ENCODE data around the gene ATP9A. TPM values are rescaled to one million over a fixed set of nuclear protein-coding genes. Genes with fewer than 3 reads are reported as not detected.
"Not testable (repeated sequence)": the region's sequence is repeated elsewhere in the genome, so short reads cannot be mapped to it uniquely, and the experiment has no call there.

ATP9A gene
- total and polyA plus RNA-seq, 10 of the 15 experiments (the other 5 are each of a cell fraction or from before 2014, with no cell fraction given): 0.03 to 0.81 (median 0.14) TPM

DNA sequence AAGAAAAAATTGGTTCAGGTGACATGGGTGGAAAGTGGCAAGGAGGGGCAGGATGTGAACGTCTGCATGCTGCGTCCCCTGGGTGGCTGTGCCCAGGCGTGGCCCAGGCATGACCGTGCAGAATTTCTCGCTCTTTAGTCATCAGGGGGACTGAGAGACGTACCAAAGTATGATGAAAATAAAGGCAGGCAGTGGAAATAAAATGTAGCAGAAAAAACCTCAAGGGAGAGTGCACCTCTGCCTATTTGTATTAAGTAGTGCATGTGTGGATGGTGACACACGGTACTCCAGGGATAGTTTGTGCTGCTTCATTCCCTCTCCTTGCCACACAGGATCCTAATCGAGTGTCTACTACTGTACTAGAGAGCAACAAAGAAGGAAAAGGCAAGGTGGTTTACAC is 81.1 kb downstream of the ATP9A start (continued):
- TF ChIP-seq, protein P1, sequence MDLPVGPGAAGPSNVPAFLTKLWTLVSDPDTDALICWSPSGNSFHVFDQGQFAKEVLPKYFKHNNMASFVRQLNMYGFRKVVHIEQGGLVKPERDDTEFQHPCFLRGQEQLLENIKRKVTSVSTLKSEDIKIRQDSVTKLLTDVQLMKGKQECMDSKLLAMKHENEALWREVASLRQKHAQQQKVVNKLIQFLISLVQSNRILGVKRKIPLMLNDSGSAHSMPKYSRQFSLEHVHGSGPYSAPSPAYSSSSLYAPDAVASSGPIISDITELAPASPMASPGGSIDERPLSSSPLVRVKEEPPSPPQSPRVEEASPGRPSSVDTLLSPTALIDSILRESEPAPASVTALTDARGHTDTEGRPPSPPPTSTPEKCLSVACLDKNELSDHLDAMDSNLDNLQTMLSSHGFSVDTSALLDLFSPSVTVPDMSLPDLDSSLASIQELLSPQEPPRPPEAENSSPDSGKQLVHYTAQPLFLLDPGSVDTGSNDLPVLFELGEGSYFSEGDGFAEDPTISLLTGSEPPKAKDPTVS (IDR thresholded peaks at IDR 0.05; ENCODE audit: low read depth, low read length): no peak

DNA sequence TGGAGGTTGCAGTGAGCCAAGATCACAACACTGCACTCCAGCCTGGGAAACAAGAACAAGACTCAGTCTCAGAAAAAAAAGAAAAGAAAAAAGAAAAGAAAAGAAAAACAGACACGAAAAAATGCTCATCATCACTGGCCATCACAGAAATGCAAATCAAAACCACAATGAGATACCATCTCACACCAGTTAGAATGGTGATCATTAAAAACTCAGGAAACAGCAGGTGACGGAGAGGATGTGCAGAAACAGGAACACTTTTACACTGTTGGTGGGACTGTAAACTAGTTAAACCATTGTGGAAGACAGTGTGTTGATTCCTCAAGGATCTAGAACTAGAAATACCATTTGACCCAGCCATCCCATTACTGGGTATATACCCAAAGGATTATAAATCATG is 82.7 kb downstream of the ATP9A start:
- H4K20me1 ChIP-seq (ENCODE audit: control insufficient read depth, insufficient read depth); BruUV-seq (replicated peaks); H3K36me3 ChIP-seq (ENCODE audit: control insufficient read depth in 2 of 2, insufficient read depth in 2 of 2, low read length in 1 of 2); ATAC-seq; FAIRE-seq; RAD21 ChIA-PET (ENCODE audit: unreplicated experiment); H3K27me3 ChIP-seq (replicated peaks in 1 of 2; ENCODE audit: control insufficient read depth in 2 of 2, insufficient read depth in 2 of 2, low read length in 1 of 2); H3K4me2 ChIP-seq (ENCODE audit: control insufficient read depth, insufficient read depth); H3K4me3 ChIP-seq; H3K4me1 ChIP-seq (ENCODE audit: control insufficient read depth, insufficient read depth, low read length); intact Hi-C loops (cut with micrococcal nuclease; ENCODE audit: unreplicated experiment); POLR2A ChIA-PET; H3K27ac ChIP-seq (ENCODE audit: control insufficient read depth, insufficient read depth); SMC1A ChIA-PET (ENCODE audit: uncharacterized antibody, unreplicated experiment); DNase-seq (ENCODE audit: low read depth, low spot score); H3K9me3 ChIP-seq (replicated peaks; ENCODE audit: control insufficient read depth, insufficient read depth, low read length); H3K79me2 ChIP-seq (ENCODE audit: control insufficient read depth, insufficient read depth, low read length); H2AFZ ChIP-seq (ENCODE audit: control insufficient read depth, low read depth, low read length); H3K9ac ChIP-seq (ENCODE audit: control insufficient read depth, insufficient read depth, low read length); in situ Hi-C loops (cut with MboI); CTCF ChIA-PET: not testable (repeated sequence)
- 49% methylated on average over 2 of the region's 2 CpGs for WGBS (ENCODE audit: insufficient coverage, insufficient replicate concordance, low lambda C conversion rate, missing lambda C conversion rate)

DNA sequence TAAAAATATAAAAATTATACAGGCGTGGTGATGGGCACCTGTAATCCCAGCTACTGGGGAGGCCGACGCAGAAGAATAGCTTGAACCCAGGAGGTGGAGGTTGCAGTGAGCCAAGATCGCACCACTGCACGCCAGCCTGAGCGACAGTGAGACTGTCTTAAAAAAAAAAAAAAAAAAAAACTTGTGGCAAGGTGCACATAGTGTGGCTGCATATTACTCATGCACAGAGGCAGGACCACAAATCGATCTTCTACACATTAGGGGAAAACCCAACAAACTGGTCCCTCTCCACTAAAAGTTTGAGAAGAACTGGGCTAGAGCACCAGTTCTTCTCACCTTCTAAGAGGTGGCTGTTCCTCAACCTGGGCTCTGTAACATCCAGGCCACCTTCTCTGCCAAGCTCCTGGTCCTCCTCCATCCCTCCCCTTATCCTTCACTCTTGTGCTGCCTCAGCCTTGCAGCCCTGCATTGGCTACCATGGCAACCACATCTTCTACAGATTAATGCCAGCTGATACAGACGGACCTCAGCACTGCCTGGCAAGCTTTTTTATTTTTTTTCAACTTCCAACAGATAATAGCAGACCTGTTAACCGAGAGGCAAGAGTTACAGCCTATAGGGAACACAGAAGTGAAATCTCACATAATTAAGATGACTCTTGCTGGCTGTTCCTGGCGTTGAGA is 88.0 kb downstream of the ATP9A start:
- RAD21 ChIA-PET (ENCODE audit: unreplicated experiment): no interaction called here
- H3K27ac ChIP-seq (ENCODE audit: control insufficient read depth, insufficient read depth): no peak overlapping the region
- FAIRE-seq (no peak), ATAC-seq (no peak), DNase-seq (ENCODE audit: low read depth, low spot score) (no peak)
- no peaks in the 10 kb centered on the region for H3K36me3 ChIP-seq (ENCODE audit: control insufficient read depth in 2 of 2, insufficient read depth in 2 of 2, low read length in 1 of 2)
- H3K9ac ChIP-seq (ENCODE audit: control insufficient read depth, insufficient read depth, low read length): no peak overlapping the region
- CTCF ChIA-PET: interaction anchor here (0.6 kb wide), 1 partner anchor 470 kb away, joined by 3 read pairs; no protein-coding TSS in a partner anchor
- no peaks in the 10 kb centered on the region for H4K20me1 ChIP-seq (ENCODE audit: control insufficient read depth, insufficient read depth)
- H3K79me2 ChIP-seq (ENCODE audit: control insufficient read depth, insufficient read depth, low read length): no peaks in the 10 kb centered on the region
- SMC1A ChIA-PET (ENCODE audit: uncharacterized antibody, unreplicated experiment): no interaction called here
- intact Hi-C loops (cut with micrococcal nuclease; ENCODE audit: unreplicated experiment) (no loop called here), in situ Hi-C loops (cut with MboI) (no loop called here)
- BruUV-seq (replicated peaks): no TSS peak
- 27% methylated on average over 9 of the region's 10 CpGs for WGBS (ENCODE audit: insufficient coverage, insufficient replicate concordance, low lambda C conversion rate, missing lambda C conversion rate)
- H3K4me2 ChIP-seq (ENCODE audit: control insufficient read depth, insufficient read depth): no peak overlapping the region
- no peaks in the 10 kb centered on the region for H3K4me1 ChIP-seq (ENCODE audit: control insufficient read depth, insufficient read depth, low read length)
- H3K9me3 ChIP-seq (replicated peaks; ENCODE audit: control insufficient read depth, insufficient read depth, low read length): no peaks in the 10 kb centered on the region
- H3K27me3 ChIP-seq (replicated peaks in 1 of 2; ENCODE audit: control insufficient read depth in 2 of 2, insufficient read depth in 2 of 2, low read length in 1 of 2): peaks cover 0 to 3% of the 10 kb centered on the region in 2 experiments; a peak in 1 of 4 replicates
- no peak overlapping the region for H3K4me3 ChIP-seq
- no peak overlapping the region for H2AFZ ChIP-seq (ENCODE audit: control insufficient read depth, low read depth, low read length)
- POLR2A ChIA-PET: interaction anchor here (0.6 kb wide), 1 partner anchor 13 kb away, joined by 6 read pairs; no protein-coding TSS in a partner anchor
- TF ChIP-seq JUNB (IDR thresholded peaks at IDR 0.05): no peak
- TF ChIP-seq BMI1 (IDR thresholded peaks at IDR 0.05; ENCODE audit: borderline replicate concordance): no peak
- TF ChIP-seq, protein P2, sequence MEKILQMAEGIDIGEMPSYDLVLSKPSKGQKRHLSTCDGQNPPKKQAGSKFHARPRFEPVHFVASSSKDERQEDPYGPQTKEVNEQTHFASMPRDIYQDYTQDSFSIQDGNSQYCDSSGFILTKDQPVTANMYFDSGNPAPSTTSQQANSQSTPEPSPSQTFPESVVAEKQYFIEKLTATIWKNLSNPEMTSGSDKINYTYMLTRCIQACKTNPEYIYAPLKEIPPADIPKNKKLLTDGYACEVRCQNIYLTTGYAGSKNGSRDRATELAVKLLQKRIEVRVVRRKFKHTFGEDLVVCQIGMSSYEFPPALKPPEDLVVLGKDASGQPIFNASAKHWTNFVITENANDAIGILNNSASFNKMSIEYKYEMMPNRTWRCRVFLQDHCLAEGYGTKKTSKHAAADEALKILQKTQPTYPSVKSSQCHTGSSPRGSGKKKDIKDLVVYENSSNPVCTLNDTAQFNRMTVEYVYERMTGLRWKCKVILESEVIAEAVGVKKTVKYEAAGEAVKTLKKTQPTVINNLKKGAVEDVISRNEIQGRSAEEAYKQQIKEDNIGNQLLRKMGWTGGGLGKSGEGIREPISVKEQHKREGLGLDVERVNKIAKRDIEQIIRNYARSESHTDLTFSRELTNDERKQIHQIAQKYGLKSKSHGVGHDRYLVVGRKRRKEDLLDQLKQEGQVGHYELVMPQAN (conservative IDR thresholded peaks at IDR 0.05): no peak
- TF ChIP-seq, protein P3, sequence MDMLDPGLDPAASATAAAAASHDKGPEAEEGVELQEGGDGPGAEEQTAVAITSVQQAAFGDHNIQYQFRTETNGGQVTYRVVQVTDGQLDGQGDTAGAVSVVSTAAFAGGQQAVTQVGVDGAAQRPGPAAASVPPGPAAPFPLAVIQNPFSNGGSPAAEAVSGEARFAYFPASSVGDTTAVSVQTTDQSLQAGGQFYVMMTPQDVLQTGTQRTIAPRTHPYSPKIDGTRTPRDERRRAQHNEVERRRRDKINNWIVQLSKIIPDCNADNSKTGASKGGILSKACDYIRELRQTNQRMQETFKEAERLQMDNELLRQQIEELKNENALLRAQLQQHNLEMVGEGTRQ (IDR thresholded peaks at IDR 0.05; ENCODE audit: borderline replicate concordance, low read depth, low read length): no peak
- TF ChIP-seq, protein P4, sequence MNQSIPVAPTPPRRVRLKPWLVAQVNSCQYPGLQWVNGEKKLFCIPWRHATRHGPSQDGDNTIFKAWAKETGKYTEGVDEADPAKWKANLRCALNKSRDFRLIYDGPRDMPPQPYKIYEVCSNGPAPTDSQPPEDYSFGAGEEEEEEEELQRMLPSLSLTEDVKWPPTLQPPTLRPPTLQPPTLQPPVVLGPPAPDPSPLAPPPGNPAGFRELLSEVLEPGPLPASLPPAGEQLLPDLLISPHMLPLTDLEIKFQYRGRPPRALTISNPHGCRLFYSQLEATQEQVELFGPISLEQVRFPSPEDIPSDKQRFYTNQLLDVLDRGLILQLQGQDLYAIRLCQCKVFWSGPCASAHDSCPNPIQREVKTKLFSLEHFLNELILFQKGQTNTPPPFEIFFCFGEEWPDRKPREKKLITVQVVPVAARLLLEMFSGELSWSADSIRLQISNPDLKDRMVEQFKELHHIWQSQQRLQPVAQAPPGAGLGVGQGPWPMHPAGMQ (IDR thresholded peaks at IDR 0.05; ENCODE audit: borderline replicate concordance): no peak
- no peak for TF ChIP-seq TAF1 (IDR thresholded peaks at IDR 0.05; ENCODE audit: borderline replicate concordance, low read depth, low read length)
- TF ChIP-seq ESRRA (IDR thresholded peaks at IDR 0.05; ENCODE audit: low read length): no peak
- no peak for TF ChIP-seq PAX8 (IDR thresholded peaks at IDR 0.05)

Measured in GM12878 (cell line).